Astrocyte of the spinal cord (primary cell): ENCODE measurements around the gene PTPRD.

Experiments used
- DNase-seq: peaks from one replicate; pipeline ENCODE4 v3.0.0; 2011; ENCODE audit warnings: low read depth, low spot score
- H3K4me3 ChIP-seq: 2 replicates; pipeline ENCODE4 v1.5.1; 2011; ENCODE audit warnings: low read depth, mild to moderate bottlenecking, low read length, moderate library complexity
- in situ Hi-C: cut with HindIII; loops from 2 replicates; pipeline ENCODE4 v1.10.0; 2017; ENCODE audit warnings: low sequenced_read_pairs
- TF ChIP-seq, protein P1 (sequence below): IDR thresholded peaks from 2 replicates; pipeline ENCODE4 v1.5.1; 2012; ENCODE audit warnings: low read depth, mild to moderate bottlenecking, low read length, inconsistent platforms

Gene PTPRD

DNA sequence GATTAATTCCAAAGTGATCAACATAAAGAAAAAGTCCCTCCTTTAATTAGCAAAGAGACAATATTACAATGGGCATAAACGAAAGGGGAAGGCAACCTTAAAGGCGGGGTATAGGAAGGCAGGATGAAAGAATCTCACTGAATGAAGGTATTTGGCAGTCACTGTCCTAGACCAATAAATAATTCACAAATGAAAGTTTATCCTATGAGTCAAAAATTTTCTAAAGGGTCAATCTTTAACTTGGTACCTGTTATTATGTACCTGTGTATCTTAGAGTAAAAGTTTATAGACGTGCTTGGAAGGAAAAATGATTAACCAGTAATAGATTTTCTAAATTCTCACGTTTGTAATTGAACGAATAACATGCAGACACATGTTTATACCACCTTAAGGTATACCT, 1867.5 kb downstream of the PTPRD start:
- in situ Hi-C loops: no loop called here
- no peak overlapping the region for H3K4me3 ChIP-seq
- DNase-seq: no peak
- TF ChIP-seq, protein P1, sequence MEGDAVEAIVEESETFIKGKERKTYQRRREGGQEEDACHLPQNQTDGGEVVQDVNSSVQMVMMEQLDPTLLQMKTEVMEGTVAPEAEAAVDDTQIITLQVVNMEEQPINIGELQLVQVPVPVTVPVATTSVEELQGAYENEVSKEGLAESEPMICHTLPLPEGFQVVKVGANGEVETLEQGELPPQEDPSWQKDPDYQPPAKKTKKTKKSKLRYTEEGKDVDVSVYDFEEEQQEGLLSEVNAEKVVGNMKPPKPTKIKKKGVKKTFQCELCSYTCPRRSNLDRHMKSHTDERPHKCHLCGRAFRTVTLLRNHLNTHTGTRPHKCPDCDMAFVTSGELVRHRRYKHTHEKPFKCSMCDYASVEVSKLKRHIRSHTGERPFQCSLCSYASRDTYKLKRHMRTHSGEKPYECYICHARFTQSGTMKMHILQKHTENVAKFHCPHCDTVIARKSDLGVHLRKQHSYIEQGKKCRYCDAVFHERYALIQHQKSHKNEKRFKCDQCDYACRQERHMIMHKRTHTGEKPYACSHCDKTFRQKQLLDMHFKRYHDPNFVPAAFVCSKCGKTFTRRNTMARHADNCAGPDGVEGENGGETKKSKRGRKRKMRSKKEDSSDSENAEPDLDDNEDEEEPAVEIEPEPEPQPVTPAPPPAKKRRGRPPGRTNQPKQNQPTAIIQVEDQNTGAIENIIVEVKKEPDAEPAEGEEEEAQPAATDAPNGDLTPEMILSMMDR: no peak

DNA sequence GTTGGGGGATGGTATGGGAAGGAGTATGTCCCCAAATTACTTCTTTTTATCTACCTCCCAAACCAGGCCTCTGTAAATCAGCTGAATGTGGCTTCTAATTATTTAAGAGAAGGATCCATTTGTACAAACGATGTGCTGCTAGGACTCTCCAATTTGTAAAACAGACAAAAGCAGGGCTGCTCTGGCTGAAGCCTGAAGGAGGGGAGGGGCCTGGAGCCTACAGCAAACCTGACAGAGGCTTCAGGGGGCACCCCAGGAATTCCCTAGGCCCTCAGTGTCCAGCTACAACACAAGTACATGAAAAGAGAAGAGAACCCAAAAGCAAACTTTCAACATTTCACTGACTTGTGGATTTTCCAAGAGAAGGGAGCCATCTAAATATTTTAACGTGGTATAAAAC, 1873.9 kb downstream of the PTPRD start:
- DNase-seq: no peak
- H3K4me3 ChIP-seq: no peak overlapping the region
- TF ChIP-seq, protein P1: no peak
- in situ Hi-C loops: no loop called here

DNA sequence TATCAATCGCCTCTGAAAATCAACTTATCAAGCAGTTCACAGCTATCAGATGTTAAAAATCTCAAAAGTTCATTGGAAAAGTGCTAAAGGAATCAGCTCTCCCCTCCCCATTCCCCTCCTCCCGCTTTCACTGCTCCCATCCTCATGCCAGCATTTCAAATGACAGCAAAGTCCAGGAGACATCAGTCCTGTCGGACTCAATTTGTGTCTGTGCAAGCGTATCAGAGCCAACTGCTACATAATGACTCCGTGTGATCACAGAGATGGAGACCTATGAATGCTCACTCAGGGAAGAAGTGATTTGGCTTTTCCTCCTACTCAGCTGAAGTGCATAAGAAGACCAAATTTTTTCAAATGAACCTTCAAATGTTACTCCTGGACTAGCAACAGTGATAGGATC, 1876.0 kb downstream of the PTPRD start:
- no peak for DNase-seq
- H3K4me3 ChIP-seq: no peak overlapping the region
- in situ Hi-C loops: no loop called here
- TF ChIP-seq, protein P1: no peak

DNA sequence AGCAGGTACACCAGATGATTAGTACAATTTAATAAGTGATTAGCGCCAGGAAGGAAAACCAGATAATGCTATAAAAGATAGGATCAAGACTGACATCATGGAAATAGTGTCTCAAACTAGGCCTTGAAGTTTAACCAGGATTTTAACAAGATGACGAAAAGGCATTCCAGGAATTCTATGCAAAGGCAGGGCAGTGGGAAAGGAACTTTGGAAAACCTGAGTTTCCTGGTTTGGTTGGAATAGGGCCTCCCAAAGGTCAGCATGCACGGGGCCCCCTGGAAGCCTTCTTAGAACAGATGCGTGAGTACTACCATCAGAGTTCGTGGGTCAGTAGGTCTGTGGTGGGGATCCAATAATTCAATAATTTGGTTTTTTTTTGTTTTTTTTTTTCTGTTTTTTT, 1878.0 kb downstream of the PTPRD start:
- TF ChIP-seq, protein P1: no peak
- no peak overlapping the region for H3K4me3 ChIP-seq
- in situ Hi-C loops: no loop called here
- DNase-seq: no peak

DNA sequence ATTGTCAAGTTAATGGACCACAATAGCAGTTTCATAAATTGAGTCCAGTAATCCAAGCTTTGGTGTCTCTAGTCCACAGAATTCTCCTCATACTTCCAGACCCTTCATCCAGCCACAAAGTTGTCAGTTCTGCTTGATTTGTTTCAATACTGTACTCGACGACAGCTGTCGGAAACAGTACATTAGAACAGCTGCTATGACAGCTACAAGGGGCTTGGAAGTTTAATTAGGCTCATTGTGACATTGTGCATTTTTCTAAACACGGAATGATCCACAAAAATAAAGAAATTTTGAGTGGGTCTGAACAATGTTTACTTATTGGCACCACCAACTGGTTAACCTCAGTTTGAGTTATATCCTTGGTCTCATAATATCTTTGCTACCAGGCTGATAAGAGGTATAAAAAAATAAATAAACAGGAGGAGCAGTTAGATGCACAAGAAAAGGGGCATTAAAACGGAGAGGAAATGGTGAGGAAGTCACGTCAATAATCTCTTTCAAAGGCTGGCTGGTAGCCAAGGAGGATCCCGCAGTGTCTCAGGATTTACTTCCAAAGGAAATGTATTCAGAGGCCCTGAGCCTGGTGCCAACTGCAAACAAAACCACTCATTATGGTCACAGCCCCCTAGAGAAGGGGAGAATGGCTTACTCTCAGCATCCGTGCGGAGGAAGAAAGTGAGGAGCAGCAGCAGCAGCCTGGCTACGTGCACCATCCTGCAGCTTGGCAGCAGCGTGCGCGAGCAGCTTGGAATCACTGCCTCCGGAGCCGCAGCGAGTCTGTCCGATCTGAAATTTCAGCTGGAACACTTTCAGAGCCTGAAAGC, 1879.5 kb downstream of the PTPRD start:
- peak; percentile 64 for DNase-seq

DNA sequence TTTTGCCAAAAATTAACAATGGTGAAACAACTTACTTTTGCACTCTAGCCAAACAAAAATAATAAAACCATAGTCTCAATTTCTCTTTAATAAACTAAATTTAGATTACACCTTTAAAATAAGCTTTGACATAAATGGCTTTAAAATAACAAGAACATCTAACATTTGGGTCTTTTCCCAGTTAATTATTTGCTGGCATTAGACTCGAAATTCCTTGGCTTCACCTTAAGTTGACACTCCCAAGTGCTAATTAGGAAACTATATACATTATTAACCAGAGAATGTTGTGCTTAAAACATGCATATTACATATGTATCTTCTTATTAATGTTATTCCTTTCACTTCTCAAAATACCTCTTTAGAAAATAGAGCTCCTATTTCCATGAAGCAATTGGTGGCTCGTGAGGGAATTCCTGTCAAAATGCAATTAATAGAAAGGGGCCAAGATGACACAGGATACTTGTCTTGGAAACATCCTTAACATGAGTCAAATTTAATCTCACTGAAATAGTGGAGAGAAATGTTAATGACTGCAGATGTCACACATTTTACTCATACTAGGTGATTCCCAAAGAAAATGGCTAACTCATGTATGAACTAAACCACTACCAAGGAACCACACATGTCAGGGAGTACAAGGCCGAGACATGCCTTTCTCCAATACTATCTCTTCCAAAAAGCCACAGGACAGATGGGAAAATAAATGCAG, 1880.3 kb downstream of the PTPRD start:
- in situ Hi-C loops: no loop called here
- TF ChIP-seq, protein P1: no peak
- no peak for DNase-seq
- H3K4me3 ChIP-seq: no peak overlapping the region

More for the DNA sequence above, 1879.5 kb downstream of the PTPRD start:
- peak overlapping the region; percentile 23 for H3K4me3 ChIP-seq
- in situ Hi-C loops: no loop called here
- TF ChIP-seq, protein P1: no peak
